GM12878 (cell line): ENCODE data around the gene EGFR. TPM values are rescaled to one million over a fixed set of nuclear protein-coding genes. Genes with fewer than 3 reads are reported as not detected.

Experiments
- ATAC-seq: fragments of 200-7000 bp; cut with Tn5 transposase; 3 replicates; pipeline ENCODE4 v1.9.1; 2020; ENCODE audit warnings: mild to moderate bottlenecking, moderate library complexity
- BruUV-seq: library from RNA; stranded (reverse); fragments of 400-500 nt; replicated peaks from 2 replicates; lab custom pipeline; 2021; lab: Mats Ljungman, UMichigan
- CTCF ChIA-PET: fragments of 300-600 bp; sonication (Branson Sonifier 250); formaldehyde crosslinking; extraction: SDS; loops from one replicate; lab custom pipeline; 2021; ENCODE audit warnings: inconsistent platforms; lab: Yijun Ruan, JAX
- POLR2A ChIA-PET: fragments of 350-600 bp; formaldehyde crosslinking; extraction: SDS; loops from one replicate; lab custom pipeline; 2021; ENCODE audit warnings: inconsistent platforms; lab: Charles Lee
- RAD21 ChIA-PET: fragments of 300-600 bp; sonication (Branson Sonifier 250); formaldehyde crosslinking; loops from one replicate; lab custom pipeline; 2023; ENCODE audit warnings: antibody characterized with exemption; ENCODE audit not compliant: unreplicated experiment; lab: Charles Lee
- SMC1A ChIA-PET: fragments of 300-600 bp; sonication (Branson Sonifier 250); formaldehyde crosslinking; loops from one replicate; lab custom pipeline; 2023; ENCODE audit not compliant: unreplicated experiment, uncharacterized antibody; lab: Charles Lee
- DNase-seq: peaks from one replicate; pipeline ENCODE4 v3.0.0-alpha.2; 2011; ENCODE audit warnings: low read depth, low spot score
- FAIRE-seq: peaks from 3 replicates; lab custom pipeline; 2011; peaks lifted over from hg19 to GRCh38; lab: Jason Lieb, UNC
- H2AFZ ChIP-seq: 2 replicates; pipeline ENCODE4 v1.6.0; 2011; ENCODE audit warnings: low read depth, low read length, control low read depth; ENCODE audit not compliant: control insufficient read depth
- H3K27ac ChIP-seq: 2 replicates; pipeline ENCODE4 v1.5.1; 2011; ENCODE audit warnings: control low read depth; ENCODE audit not compliant: control insufficient read depth, insufficient read depth
- H3K27me3 ChIP-seq, 2 experiments: replicated peaks in 1 of 2; 2 replicates each; pipeline versions ENCODE4 v1.6.0 to v1.6.1; 2011; ENCODE audit warnings: low read length in 1 of 2; ENCODE audit not compliant: control insufficient read depth in 2 of 2, insufficient read depth in 2 of 2
- H3K36me3 ChIP-seq, 2 experiments: 2 replicates each; pipeline ENCODE4 v1.5.1; 2011; ENCODE audit warnings: low read length in 1 of 2; ENCODE audit not compliant: control insufficient read depth in 2 of 2, insufficient read depth in 2 of 2
- H3K4me1 ChIP-seq: 2 replicates; pipeline ENCODE4 v1.6.1; 2011; ENCODE audit warnings: mild to moderate bottlenecking, low read length, moderate library complexity, mixed read lengths; ENCODE audit not compliant: control insufficient read depth, insufficient read depth
- H3K4me2 ChIP-seq: 2 replicates; pipeline ENCODE4 v1.6.0; 2011; ENCODE audit warnings: control low read depth; ENCODE audit not compliant: control insufficient read depth, insufficient read depth
- H3K4me3 ChIP-seq: fragments of 200-600 bp; sonication (generic); 2 replicates; pipeline ENCODE4 v1.5.1; 2016
- H3K79me2 ChIP-seq: 2 replicates; pipeline ENCODE4 v1.6.0; 2011; ENCODE audit warnings: low read length; ENCODE audit not compliant: control insufficient read depth, insufficient read depth
- H3K9ac ChIP-seq: 2 replicates; pipeline ENCODE4 v1.8.0; 2011; ENCODE audit warnings: low read length, control low read depth, mixed read lengths; ENCODE audit not compliant: control insufficient read depth, insufficient read depth
- H3K9me3 ChIP-seq: replicated peaks from 3 replicates; pipeline ENCODE4 v1.5.1; 2011; ENCODE audit warnings: mild to moderate bottlenecking, low read length; ENCODE audit not compliant: control insufficient read depth, insufficient read depth
- H4K20me1 ChIP-seq: 2 replicates; pipeline ENCODE4 v1.6.0; 2011; ENCODE audit not compliant: control insufficient read depth, insufficient read depth
- CEBPB ChIP-seq, 2 experiments: fragments of 150-350 bp in 1 of 2; IDR thresholded peaks; 2 replicates each; pipeline ENCODE4 v1.6.1; 2012 to 2014; ENCODE audit warnings: low read depth in 2 of 2, low read length in 2 of 2, borderline replicate concordance in 1 of 2, inconsistent platforms in 1 of 2
- CHD2 ChIP-seq: IDR thresholded peaks from 2 replicates; pipeline ENCODE4 v1.6.1; 2011; ENCODE audit warnings: low read depth, low read length, improper control_type of control experiment, borderline replicate concordance
- ESRRA ChIP-seq: IDR thresholded peaks from 2 replicates; pipeline ENCODE4 v1.6.1; 2012; ENCODE audit warnings: mild to moderate bottlenecking, low read length, improper control_type of control experiment
- EZH2 ChIP-seq: IDR thresholded peaks from 2 replicates; pipeline ENCODE4 v1.6.1; 2012; ENCODE audit warnings: low read depth, mild to moderate bottlenecking, control low read depth, inconsistent platforms, low read length, borderline replicate concordance; ENCODE audit not compliant: control insufficient read depth
- FOXK2 ChIP-seq: fragments of 450-650 bp; IDR thresholded peaks from 2 replicates; pipeline ENCODE4 v1.6.1; 2017; ENCODE audit warnings: mild to moderate bottlenecking, moderate library complexity
- MTA2 ChIP-seq: fragments of 450-650 bp; IDR thresholded peaks from 2 replicates; pipeline ENCODE4 v1.6.1; 2016; ENCODE audit warnings: low read depth, mild to moderate bottlenecking, moderate library complexity
- SMAD5 ChIP-seq: IDR thresholded peaks from 2 replicates; pipeline ENCODE4 v1.6.1; 2016; ENCODE audit warnings: antibody characterized with exemption, low read depth
- SREBF1 ChIP-seq: IDR thresholded peaks from 2 replicates; pipeline ENCODE4 v1.6.1; 2012; ENCODE audit warnings: mild to moderate bottlenecking, low read length
- STAT3 ChIP-seq: IDR thresholded peaks from 2 replicates; pipeline ENCODE4 v1.6.1; 2011; ENCODE audit warnings: low read depth, low read length, improper control_type of control experiment
- TCF3 ChIP-seq: IDR thresholded peaks from 2 replicates; pipeline ENCODE4 v1.6.1; 2012; ENCODE audit warnings: low read depth, mild to moderate bottlenecking, low read length, borderline replicate concordance; ENCODE audit not compliant: insufficient read depth
- YY1 ChIP-seq: IDR thresholded peaks from 2 replicates; pipeline ENCODE4 v1.6.1; 2011; ENCODE audit warnings: low read depth, mild to moderate bottlenecking, low read length
- WGBS: methylation state at CpG from one replicate; pipeline ENCODE4 v1.1.6; 2016; ENCODE audit warnings: low lambda C conversion rate; ENCODE audit not compliant: insufficient replicate concordance, insufficient coverage; ENCODE audit errors: missing lambda C conversion rate; 5-methylcytosine and 5-hydroxymethylcytosine counted together
- in situ Hi-C: fragments of 300-500 bp; cut with MboI; formaldehyde crosslinking; loops from 9 replicates; pipeline ENCODE4 v1.14.3; 2018; ENCODE audit warnings: mixed read lengths
- intact Hi-C: fragments of 100-400 bp; cut with micrococcal nuclease; formaldehyde crosslinking; loops from one replicate; pipeline ENCODE4 v1.14.2; 2022; ENCODE audit not compliant: unreplicated experiment
- polyA plus RNA-seq, 11 experiments: library from polyadenylated mRNA; depleted of rRNA in 4 of 11; unstranded in 6 of 11; stranded (reverse) in 5 of 11; fragments of >200 nt; fragmentation: Nextera tagmentation in 4 of 11; fragmentation: Illumina TruSeq in 1 of 11; extraction: Ambion mirVana in 4 of 11; extraction: Trizol in 1 of 11; gene quantifications; 1 replicate in 1 of 11; 2 replicates in 10 of 11; pipeline versions ENCODE4 v1.2.1 to v1.2.3, GENCODE V29; 2011 to 2016; ENCODE audit warnings: inconsistent platforms in 2 of 11, missing spikeins in 2 of 11, low read depth in 1 of 11
- total RNA-seq, 4 experiments: library from RNA; depleted of rRNA in 3 of 4; stranded (reverse); fragments of >200 nt in 3 of 4; fragmentation: Illumina TruSeq in 1 of 4; extraction: Trizol in 1 of 4; gene quantifications; 2 replicates each; pipeline versions ENCODE4 v1.2.1 to v1.2.3, GENCODE V29; 2013 to 2021
- TF ChIP-seq, protein P1 (sequence below): fragments of 450-650 bp; IDR thresholded peaks from 2 replicates; pipeline ENCODE4 v1.6.1; 2017; ENCODE audit warnings: borderline replicate concordance
- TF ChIP-seq, protein P2 (sequence below): fragments of 450-650 bp; IDR thresholded peaks from 2 replicates; pipeline ENCODE4 v1.6.1; 2018; ENCODE audit warnings: borderline replicate concordance, mild to moderate bottlenecking; ENCODE audit not compliant: partially characterized antibody

The EGFR gene
- total and polyA plus RNA-seq, 10 of the 15 experiments (the other 5 are each of a cell fraction or from before 2014, with no cell fraction given) = 0.01 to 0.31 TPM; not detected in 8

DNA sequence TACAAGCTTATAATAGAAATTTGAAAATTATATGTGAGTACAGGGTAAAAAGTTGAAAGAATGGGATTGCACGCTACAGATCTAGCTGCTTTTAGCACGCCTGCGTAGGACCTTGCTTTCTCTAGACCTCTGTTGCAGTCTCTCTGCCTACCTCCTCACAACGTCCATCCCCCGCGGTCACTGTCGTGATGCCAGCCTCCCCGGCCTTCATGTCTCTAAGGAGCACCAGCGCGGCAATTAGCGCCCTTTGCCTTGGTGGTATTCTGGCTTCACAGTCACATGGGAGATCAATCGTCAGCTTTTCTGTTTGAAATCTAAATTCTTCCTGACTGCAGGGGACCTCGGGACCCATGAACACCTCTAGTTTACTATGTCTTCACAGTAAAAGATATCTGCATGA is 131.3 kb downstream of the EGFR start:
- intact Hi-C loops = no loop called here
- H3K27me3 ChIP-seq = peaks cover 0 to 3% of the 10 kb centered on the region in 2 experiments; a peak in 2 of 4 replicates
- no peaks in the 10 kb centered on the region for H3K79me2 ChIP-seq
- no peak overlapping the region for H3K4me3 ChIP-seq
- H3K4me2 ChIP-seq = no peak overlapping the region
- no peak overlapping the region for H3K27ac ChIP-seq
- RAD21 ChIA-PET = interaction anchor here (0.9 kb wide), 1 partner anchor 10 kb away, joined by 3 read pairs; no protein-coding TSS in a partner anchor
- H3K4me1 ChIP-seq = no peaks in the 10 kb centered on the region
- TF ChIP-seq YY1 (no peak), SMAD5 (no peak), CHD2 (no peak), ESRRA (no peak), EZH2 (no peak)
- H3K9ac ChIP-seq = no peak overlapping the region
- DNase-seq (no peak), ATAC-seq (no peak), FAIRE-seq (no peak)
- BruUV-seq = no TSS peak
- CTCF ChIA-PET = interaction anchor here (1.1 kb wide), 1 partner anchor 59 kb away, joined by 3 read pairs; no protein-coding TSS in a partner anchor
- WGBS = 71% methylated on average over 13 of the region's 13 CpGs
- POLR2A ChIA-PET = no interaction called here
- no peaks in the 10 kb centered on the region for H4K20me1 ChIP-seq
- SMC1A ChIA-PET = interaction anchor here (0.6 to 2.5 kb wide), 3 partner anchors 17 to 193 kb away, joined by 3 to 7 read pairs (median 3); no protein-coding TSS in a partner anchor
- H3K36me3 ChIP-seq = no peaks in the 10 kb centered on the region
- no peaks in the 10 kb centered on the region for H3K9me3 ChIP-seq
- in situ Hi-C loops = no loop called here
- H2AFZ ChIP-seq = no peak overlapping the region

DNA sequence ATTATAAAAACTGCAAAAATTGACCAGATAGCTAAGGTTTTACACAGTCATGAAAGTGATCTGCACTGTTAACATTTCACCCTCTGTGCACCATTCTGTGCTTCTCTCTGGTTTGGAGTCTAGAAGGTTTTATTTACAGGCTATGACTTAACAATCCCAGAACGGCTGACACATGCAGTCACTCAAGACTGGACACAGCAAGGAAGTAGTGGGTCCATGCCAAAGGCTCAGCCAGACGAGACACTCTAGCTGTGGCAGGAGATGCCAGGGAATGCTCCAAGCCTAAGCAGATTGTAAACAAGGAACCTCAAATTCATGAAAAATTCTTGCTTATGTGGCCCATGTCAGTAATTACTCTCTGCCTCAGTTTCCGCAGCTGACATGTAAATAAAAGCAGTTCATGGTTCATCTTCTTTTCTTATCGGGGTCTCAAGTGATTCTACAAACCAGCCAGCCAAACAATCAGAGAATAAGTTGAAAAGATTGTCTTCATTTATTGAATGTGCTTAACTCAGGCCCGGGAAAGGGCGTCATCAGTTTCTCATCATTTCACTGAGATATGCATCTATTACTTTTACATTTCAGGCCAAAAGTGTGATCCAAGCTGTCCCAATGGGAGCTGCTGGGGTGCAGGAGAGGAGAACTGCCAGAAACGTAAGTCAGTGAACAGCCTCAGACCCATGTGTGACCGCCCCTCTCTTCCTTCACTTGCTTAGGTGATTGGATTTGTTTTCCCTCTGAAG is 132.1 kb downstream of the EGFR start:
- DNase-seq (no peak), FAIRE-seq (no peak), ATAC-seq (no peak)
- ChIA-PET CTCF (interaction anchor here (1.1 kb wide), 1 partner anchor 59 kb away, joined by 3 read pairs; no protein-coding TSS in a partner anchor), SMC1A (interaction anchor here (1.3 to 2.5 kb wide), 2 partner anchors 18 to 104 kb away, joined by 3 to 7 read pairs; no protein-coding TSS in a partner anchor), RAD21 (interaction anchor here (0.9 kb wide), 1 partner anchor 10 kb away, joined by 3 read pairs; no protein-coding TSS in a partner anchor), POLR2A (no interaction called here)
- Histone ChIP-seq H3K27me3 (peaks cover 0 to 3% of the 10 kb centered on the region in 2 experiments; a peak in 2 of 4 replicates), H3K4me3 (no peak overlapping the region), H3K36me3 (no peaks in the 10 kb centered on the region), H3K79me2 (no peaks in the 10 kb centered on the region), H4K20me1 (no peaks in the 10 kb centered on the region), H3K9me3 (no peaks in the 10 kb centered on the region), H3K27ac (no peak overlapping the region), H3K9ac (no peak overlapping the region), H3K4me1 (no peaks in the 10 kb centered on the region), H2AFZ (no peak overlapping the region), H3K4me2 (no peak overlapping the region)
- no TSS peak for BruUV-seq
- in situ Hi-C loops (no loop called here), intact Hi-C loops (no loop called here)
- 34% methylated on average over 8 of the region's 8 CpGs for WGBS
- TF ChIP-seq SREBF1 (no peak), MTA2 (no peak), STAT3 (no peak), CEBPB (IDR thresholded peaks at IDR 0.05; ENCODE audit: borderline replicate concordance in 1 of 2, low read depth in 2 of 2, low read length in 2 of 2) (no peak), FOXK2 (no peak), TCF3 (no peak)
- TF ChIP-seq, protein P1, sequence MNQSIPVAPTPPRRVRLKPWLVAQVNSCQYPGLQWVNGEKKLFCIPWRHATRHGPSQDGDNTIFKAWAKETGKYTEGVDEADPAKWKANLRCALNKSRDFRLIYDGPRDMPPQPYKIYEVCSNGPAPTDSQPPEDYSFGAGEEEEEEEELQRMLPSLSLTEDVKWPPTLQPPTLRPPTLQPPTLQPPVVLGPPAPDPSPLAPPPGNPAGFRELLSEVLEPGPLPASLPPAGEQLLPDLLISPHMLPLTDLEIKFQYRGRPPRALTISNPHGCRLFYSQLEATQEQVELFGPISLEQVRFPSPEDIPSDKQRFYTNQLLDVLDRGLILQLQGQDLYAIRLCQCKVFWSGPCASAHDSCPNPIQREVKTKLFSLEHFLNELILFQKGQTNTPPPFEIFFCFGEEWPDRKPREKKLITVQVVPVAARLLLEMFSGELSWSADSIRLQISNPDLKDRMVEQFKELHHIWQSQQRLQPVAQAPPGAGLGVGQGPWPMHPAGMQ = no peak
- TF ChIP-seq, protein P2, sequence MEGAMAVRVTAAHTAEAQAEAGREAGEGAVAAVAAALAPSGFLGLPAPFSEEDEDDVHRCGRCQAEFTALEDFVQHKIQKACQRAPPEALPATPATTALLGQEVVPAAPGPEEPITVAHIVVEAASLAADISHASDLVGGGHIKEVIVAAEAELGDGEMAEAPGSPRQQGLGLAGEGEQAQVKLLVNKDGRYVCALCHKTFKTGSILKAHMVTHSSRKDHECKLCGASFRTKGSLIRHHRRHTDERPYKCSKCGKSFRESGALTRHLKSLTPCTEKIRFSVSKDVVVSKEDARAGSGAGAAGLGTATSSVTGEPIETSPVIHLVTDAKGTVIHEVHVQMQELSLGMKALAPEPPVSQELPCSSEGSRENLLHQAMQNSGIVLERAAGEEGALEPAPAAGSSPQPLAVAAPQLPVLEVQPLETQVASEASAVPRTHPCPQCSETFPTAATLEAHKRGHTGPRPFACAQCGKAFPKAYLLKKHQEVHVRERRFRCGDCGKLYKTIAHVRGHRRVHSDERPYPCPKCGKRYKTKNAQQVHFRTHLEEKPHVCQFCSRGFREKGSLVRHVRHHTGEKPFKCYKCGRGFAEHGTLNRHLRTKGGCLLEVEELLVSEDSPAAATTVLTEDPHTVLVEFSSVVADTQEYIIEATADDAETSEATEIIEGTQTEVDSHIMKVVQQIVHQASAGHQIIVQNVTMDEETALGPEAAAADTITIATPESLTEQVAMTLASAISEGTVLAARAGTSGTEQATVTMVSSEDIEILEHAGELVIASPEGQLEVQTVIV = no peak
